Urinary bladder (tissue), 4 donors: ENCODE results near the gene ARHGEF9. TPM values are rescaled to one million over a fixed set of nuclear protein-coding genes. Genes with fewer than 3 reads are reported as not detected.

Source experiments
- DNase-seq: peaks from one replicate; pipeline ENCODE4 v3.0.0-alpha.2; 2015; ENCODE audit errors: extremely low spot score
- H3K27ac ChIP-seq: one replicate; pipeline ENCODE4 v1.5.1; 2013; ENCODE audit warnings: low read depth, mild to moderate bottlenecking, moderate library complexity
- H3K36me3 ChIP-seq: one replicate; pipeline ENCODE4 v1.6.1; 2013; ENCODE audit warnings: mild to moderate bottlenecking, moderate library complexity; ENCODE audit not compliant: insufficient read depth
- H3K4me1 ChIP-seq: one replicate; pipeline ENCODE4 v1.6.1; 2013; ENCODE audit warnings: mild to moderate bottlenecking, moderate library complexity; ENCODE audit not compliant: insufficient read depth
- H3K4me3 ChIP-seq: one replicate; pipeline ENCODE4 v1.5.1; 2013; ENCODE audit warnings: low read depth, low read length
- WGBS: extraction: QIAGEN DNeasy Blood & Tissue Kit; methylation state at CpG from one replicate; pipeline ENCODE4 v1.1.7; 2013; 5-methylcytosine and 5-hydroxymethylcytosine counted together
- polyA plus RNA-seq: library from polyadenylated mRNA; stranded (reverse); fragments of 200-250 nt; gene quantifications from one replicate; pipeline ENCODE4 v1.2.3, GENCODE V29; 2013
- total RNA-seq: library from RNA; depleted of rRNA; stranded (reverse); fragments of >200 nt; gene quantifications from one replicate; pipeline ENCODE4 v1.2.3, GENCODE V29; 2014
- donor health status: healthy with polysubstance abuse.
- donor health status: healthy.

Gene ARHGEF9
- total and polyA plus RNA-seq, 2 donors = 26.6 to 32.2 TPM

DNA sequence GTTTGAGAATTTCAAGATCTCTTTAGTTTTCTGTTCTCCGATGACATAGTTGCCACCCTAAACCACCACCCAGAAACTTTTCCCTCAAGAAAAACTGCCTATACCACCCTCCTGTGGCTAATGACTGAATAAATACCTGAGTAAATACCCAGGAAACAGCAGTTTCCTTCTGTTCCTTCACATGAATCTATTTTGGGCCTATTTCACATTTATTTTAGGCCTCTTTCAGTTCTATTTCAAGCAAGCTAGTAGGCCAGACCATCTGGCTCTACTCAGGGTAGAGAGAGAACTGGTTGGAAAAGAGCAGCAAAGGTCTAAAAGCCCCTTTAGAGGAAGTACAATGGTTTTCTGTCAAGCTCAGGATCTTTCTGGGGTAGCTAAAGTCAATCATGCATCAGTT is 23.4 kb downstream of the ARHGEF9 start:
- Histone ChIP-seq H3K27ac (no peak overlapping the region), H3K4me1 (no peaks in the 10 kb centered on the region), H3K36me3 (no peaks in the 10 kb centered on the region), H3K4me3 (no peak overlapping the region)
- DNase-seq = no peak
- 55% methylated on average over 1 of the region's 1 CpG for WGBS

DNA sequence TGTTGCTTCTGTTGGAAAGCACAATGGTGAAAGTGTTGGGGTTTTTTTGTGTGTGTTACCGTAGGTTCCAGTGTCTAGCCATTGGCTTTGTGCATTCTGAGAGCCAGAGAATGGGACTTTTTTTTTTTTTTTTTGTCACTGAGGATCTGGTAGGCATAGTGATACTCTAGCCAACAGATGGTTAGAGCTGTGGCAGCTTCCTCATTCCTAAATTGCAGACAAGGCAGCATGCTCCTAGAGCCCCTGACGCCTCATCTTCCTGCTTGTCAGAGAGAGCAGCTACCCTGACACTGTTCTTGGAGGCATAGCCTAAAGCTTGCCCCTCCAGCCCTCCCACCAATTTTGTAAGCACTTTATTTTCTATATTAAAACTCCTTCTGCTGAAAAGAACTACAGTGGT is 27.0 kb downstream of the ARHGEF9 start:
- no peaks in the 10 kb centered on the region for H3K4me1 ChIP-seq
- 95% methylated on average over 2 of the region's 2 CpGs for WGBS

DNA sequence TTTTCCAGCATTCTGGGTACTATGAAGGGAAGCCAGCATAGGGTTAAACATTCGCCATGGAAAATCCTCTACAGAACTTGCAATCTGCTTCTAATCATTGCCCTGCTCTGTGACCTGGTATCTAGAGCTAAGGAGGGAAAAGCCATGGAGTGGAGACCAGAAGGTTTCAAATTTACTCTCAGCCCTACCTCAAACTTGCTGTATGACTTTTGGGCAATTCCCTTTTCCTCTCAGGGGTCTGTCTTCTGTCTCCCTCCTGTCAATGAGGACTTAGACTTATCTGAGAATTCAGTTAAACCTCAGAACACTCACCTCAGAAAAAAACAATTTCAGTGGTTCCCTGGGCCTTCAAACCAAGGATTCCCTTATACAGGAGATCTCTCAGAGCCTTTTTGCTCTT is 29.1 kb downstream of the ARHGEF9 start:
- Histone ChIP-seq H3K4me1 (no peaks in the 10 kb centered on the region), H3K4me3 (no peak overlapping the region), H3K36me3 (no peaks in the 10 kb centered on the region), H3K27ac (no peak overlapping the region)
- DNase-seq = no peak
- 51% methylated on average over 1 of the region's 1 CpG for WGBS

More for the DNA sequence above, 27.0 kb downstream of the ARHGEF9 start:
- DNase-seq = no peak
- H3K36me3 ChIP-seq = no peaks in the 10 kb centered on the region
- H3K4me3 ChIP-seq = no peak overlapping the region
- H3K27ac ChIP-seq = no peak overlapping the region

DNA sequence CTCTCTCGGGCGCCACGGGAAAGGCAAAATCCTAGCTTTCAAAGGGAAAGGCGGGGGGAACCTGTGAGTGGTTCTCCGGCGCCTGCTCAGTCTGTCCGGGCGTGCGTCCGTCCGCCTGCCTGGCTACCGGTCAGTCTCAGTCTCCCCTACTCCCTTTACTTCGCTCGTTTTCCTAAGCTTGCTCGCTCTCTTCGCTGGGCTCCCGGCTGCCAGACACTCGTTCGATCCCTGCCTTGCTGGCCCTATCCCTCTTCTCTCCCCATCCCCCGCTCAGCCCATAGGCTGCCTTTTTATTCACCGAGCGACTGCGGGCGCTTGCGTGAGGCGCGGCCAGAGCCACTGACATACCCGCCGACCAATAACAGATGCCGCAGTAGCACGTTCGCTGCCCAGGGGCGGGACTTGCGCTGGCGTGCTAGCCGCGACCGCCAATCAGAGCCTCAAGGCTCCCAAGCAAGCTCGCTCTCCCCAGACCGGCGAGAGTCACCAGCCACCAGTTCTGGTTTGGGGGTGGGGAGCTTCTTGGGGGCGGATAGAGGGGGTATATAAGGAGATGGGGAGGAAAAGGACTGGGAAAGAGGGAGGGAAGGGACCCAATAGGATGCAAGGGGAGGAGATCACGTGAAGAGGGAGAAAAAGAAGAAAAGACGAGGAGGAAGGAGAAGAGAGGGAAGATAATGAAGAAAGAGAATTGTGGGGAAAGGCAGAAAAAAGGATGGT is 30.0 kb downstream of the ARHGEF9 start:
- under 1% methylated on average over 44 of the region's 44 CpGs for WGBS

DNA sequence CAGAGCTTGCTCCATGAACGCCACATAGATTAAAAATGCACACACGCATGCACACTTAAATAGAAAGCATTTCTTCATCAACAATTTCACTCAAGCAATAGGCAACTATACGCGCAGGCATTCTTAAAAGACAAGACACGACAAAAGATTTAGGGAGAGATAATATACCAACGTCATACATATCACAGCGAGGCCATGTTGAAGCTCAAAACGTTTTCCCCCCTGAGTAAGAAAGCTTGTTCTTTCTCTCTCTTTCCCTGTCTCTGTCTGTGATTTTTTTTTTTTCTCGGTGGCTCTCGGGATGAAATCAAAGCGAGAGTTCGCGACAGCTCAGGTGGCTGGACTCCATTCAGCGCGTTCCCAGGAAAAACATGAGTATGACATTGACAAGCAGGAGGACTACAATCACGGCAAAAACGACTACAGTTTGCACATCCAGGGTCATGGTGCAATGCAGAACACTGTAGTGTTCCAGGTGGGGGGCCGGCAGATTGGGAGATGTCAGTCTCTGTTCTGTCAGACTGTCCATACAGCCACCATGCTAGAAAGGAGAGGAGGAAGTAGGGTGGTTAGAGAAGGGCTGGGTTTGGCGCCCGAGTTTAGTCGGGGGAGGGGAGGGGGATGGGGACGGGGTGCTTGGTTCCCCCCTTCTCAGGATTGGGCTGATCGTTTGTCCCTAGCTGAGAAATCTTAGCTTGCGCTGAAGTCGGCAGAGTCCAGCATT is 30.7 kb downstream of the ARHGEF9 start:
- Histone ChIP-seq H3K36me3 (no peaks in the 10 kb centered on the region), H3K27ac (peak overlapping the region; percentile 96), H3K4me1 (no peaks in the 10 kb centered on the region), H3K4me3 (peak overlapping the region; percentile 60)
- DNase-seq = peak; percentile 0
- WGBS = under 1% methylated on average over 25 of the region's 25 CpGs

More for the DNA sequence above, 30.0 kb downstream of the ARHGEF9 start:
- Histone ChIP-seq H3K27ac (peak overlapping the region; percentile 96), H3K36me3 (no peaks in the 10 kb centered on the region), H3K4me3 (peak overlapping the region; percentile 60), H3K4me1 (no peaks in the 10 kb centered on the region)
- DNase-seq = peak; percentile 77

DNA sequence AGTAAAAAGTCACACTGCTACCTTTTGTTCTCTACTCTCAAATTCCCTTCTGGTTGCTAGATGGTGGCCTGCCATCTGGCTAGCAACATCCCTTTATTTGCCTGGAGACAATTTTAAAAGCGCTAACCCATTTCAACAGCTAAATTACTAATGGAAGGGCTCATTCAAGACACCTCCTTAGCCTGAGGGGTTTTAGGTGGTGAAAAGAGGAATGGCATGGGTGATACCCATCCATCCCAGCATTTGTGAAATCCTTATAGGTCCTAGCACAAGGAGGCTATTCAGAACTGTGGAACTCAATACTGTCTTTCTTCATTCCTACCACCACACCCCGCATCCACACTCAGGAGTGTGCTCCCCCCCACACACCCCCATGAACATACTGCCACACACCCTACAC is 33.5 kb downstream of the ARHGEF9 start:
- DNase-seq = no peak
- 56% methylated on average over 2 of the region's 2 CpGs for WGBS
- Histone ChIP-seq H3K4me1 (no peaks in the 10 kb centered on the region), H3K4me3 (no peak overlapping the region), H3K36me3 (no peaks in the 10 kb centered on the region), H3K27ac (no peak overlapping the region)

DNA sequence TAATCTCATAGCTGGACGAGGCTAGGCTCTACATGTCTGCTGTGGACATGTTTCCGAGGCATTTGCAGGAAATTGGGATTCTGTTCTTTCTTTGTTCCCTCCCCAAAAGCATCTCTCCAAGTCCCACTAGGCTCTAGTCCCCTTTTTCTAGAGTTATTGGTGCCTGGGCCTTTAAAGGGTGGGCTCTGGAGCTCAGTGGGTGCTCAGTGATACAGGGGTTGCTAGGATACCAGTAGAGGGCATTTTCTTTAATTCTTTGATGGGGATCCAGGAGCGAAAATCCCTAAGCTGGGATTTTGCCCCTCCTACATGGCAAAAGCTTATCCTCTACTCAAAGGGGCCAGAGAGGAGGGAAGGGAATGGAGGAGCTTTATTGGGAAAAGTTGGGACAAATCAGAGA is 34.2 kb downstream of the ARHGEF9 start:
- no peak overlapping the region for H3K4me3 ChIP-seq
- DNase-seq = no peak
- no peaks in the 10 kb centered on the region for H3K4me1 ChIP-seq
- no peaks in the 10 kb centered on the region for H3K36me3 ChIP-seq
- H3K27ac ChIP-seq = no peak overlapping the region
- 31% methylated on average over 3 of the region's 3 CpGs for WGBS

DNA sequence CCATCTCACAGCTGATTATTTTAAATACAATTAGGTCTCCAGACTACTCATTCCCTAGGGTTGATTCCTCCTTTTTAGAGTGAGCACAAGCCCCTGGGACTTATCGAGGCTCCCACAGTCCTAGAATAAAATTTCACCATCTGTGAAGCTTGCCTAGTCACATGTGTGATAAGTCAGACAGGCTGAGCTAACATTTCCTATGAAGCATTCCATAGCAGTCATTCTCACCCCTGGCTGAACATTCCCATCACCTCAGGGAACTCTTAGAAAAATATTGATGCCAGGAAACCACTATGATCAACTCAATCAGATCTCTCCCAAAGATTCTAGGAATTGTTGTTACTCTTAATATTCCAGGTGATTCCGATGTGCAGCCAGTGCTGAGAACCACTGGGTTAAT is 37.7 kb downstream of the ARHGEF9 start:
- Histone ChIP-seq H3K27ac (no peak overlapping the region), H3K36me3 (no peaks in the 10 kb centered on the region), H3K4me1 (no peaks in the 10 kb centered on the region), H3K4me3 (no peak overlapping the region)
- 48% methylated on average over 2 of the region's 2 CpGs for WGBS
- DNase-seq = no peak

DNA sequence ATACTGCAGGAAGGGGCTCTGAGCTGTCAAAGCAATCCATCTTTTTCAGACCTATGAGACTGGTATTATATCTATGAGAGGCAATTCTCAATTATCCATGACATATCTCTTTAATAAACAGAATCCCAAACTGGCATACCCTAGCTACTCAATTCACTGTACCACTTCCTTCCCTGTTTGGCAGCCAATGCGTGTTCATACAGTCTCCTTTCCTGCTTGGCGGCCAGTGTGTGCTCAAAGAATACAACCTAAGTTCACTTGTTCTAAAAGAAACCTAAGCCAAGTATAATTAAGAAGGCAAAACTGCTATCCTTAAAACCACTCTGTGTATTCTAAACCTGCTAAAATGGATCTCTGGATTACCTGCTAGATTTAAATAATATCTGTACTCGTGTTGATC is 38.3 kb downstream of the ARHGEF9 start:
- 85% methylated on average over 3 of the region's 3 CpGs for WGBS
- no peaks in the 10 kb centered on the region for H3K36me3 ChIP-seq
- no peak overlapping the region for H3K4me3 ChIP-seq
- DNase-seq = no peak
- no peaks in the 10 kb centered on the region for H3K4me1 ChIP-seq
- H3K27ac ChIP-seq = no peak overlapping the region

DNA sequence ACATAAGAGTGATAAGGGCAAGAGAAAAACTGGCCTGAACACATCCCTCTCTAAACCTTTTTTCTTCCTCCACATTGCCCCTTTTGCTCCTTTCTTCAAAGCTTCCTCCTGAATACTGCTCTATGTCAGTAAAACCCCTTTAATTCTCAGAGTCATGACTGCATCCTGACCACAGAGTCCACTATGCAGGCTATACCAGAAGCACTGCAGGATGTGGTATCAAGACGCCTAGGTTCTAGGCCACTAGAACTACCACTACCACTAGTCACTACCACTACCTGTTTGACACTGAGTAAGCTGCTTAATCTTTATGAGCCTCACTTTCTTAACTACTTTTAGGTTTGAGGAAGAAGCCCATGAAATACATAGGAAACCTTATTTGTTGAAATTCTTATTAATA is 38.7 kb downstream of the ARHGEF9 start:
- H3K27ac ChIP-seq = no peak overlapping the region
- H3K36me3 ChIP-seq = no peaks in the 10 kb centered on the region
- 79% methylated on average over 1 of the region's 1 CpG for WGBS
- no peak overlapping the region for H3K4me3 ChIP-seq
- H3K4me1 ChIP-seq = no peaks in the 10 kb centered on the region
- no peak for DNase-seq

DNA sequence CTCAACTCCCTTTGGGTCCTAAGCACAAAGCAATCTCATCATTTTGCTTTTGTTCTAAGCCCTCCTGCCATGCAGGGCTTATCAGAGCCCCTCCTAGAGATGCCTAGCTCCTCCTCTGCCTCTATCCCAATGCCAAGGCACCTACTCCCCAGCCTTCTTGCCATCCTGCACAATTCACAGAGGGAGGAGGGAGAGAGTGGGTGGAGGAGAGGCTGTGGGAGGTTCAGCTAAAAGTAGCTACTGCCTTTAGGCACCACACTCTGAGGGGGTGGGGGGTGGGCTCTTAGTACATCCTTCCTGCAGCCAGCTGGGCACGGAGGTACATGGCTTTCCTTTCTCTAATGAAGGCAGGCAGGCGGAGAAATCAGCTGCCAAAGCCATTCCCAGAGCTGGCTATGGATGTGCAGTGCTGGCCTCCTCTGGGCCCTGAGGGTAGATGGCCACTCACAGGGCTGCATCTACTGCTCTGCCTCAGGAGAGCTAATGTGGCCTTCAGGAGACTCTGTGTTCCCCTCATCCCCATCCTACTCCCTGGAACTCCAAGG is 40.1 kb downstream of the ARHGEF9 start:
- 72% methylated on average over 2 of the region's 2 CpGs for WGBS
- DNase-seq = no peak
- no peaks in the 10 kb centered on the region for H3K36me3 ChIP-seq
- no peaks in the 10 kb centered on the region for H3K4me1 ChIP-seq
- no peak overlapping the region for H3K4me3 ChIP-seq
- H3K27ac ChIP-seq = no peak overlapping the region

DNA sequence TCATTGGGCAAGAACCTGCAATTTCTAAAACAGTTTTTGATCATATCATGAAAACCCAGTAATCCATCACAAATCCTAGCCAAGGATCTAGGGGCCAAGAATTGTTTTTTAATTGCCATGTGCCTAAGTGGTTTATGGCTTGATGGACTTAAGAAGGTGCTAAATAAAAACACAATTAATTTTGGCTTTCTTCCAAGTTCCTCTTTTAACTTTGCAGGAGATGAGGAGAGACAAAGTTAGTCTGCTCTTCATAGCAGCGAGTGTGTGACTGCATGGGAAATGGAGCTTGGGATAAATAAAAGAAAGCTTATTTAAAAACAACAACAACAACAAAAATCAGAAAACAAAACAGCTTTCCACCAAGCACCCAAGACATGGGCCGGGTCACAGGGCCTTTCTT is 41.4 kb downstream of the ARHGEF9 start:
- no peaks in the 10 kb centered on the region for H3K4me1 ChIP-seq
- DNase-seq = no peak
- no peaks in the 10 kb centered on the region for H3K36me3 ChIP-seq
- H3K4me3 ChIP-seq = no peak overlapping the region
- 95% methylated on average over 2 of the region's 2 CpGs for WGBS
- H3K27ac ChIP-seq = no peak overlapping the region

DNA sequence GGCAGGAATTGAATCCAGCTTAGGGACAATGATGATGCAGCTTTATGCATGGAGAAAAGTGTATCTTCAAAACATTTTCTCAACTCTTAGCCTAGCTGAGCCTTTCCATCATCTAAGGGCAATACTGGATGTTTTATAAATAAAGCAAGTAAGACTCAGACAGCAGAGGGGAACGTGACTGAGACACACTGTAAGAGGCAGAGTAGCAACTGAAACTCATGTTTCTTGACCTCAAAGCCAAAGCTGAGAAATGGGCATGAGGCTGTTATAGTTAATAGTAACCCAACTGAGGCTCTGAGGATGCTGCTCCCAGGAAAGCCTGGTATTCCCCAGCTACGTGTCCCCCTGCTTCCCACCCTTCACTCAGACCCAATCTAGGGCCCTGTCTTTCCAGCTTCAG is 44.6 kb downstream of the ARHGEF9 start:
- Histone ChIP-seq H3K4me1 (no peaks in the 10 kb centered on the region), H3K4me3 (no peak overlapping the region), H3K36me3 (no peaks in the 10 kb centered on the region), H3K27ac (no peak overlapping the region)
- WGBS = 88% methylated on average over 2 of the region's 2 CpGs
- no peak for DNase-seq

DNA sequence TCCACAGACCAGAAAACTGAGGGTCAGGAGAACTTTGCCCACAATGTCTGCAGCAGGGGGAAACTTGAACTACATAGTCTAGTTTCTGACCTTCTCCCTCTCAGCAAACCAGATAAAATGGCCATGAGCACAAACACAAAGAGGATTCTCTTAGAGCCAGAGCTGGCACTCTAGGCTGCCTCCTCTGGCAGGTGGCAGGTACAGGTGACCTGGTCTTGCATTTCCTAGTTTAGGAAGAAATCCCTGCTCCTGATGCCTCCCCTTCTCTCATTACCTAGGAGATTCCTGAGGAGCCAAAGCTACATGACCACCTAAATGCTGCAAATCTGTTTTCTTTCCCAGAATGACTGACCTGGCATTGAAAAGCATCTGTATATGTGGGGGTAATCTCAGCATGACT is 45.1 kb downstream of the ARHGEF9 start:
- Histone ChIP-seq H3K27ac (no peak overlapping the region), H3K4me3 (no peak overlapping the region), H3K36me3 (no peaks in the 10 kb centered on the region), H3K4me1 (no peaks in the 10 kb centered on the region)
- DNase-seq = no peak
